GM12878 (cell line): Measurements from ENCODE around the gene FGFBP1. TPM values are rescaled to one million over a fixed set of nuclear protein-coding genes. Genes with fewer than 3 reads are reported as not detected.

Experiments
- ATAC-seq: fragments of 200-7000 bp; cut with Tn5 transposase; 3 replicates; pipeline ENCODE4 v1.9.1; 2020; ENCODE audit warnings: mild to moderate bottlenecking, moderate library complexity
- BruUV-seq: library from RNA; stranded (reverse); fragments of 400-500 nt; replicated peaks from 2 replicates; lab custom pipeline; 2021; lab: Mats Ljungman, UMichigan
- CTCF ChIA-PET: fragments of 300-600 bp; sonication (Branson Sonifier 250); formaldehyde crosslinking; extraction: SDS; loops from one replicate; lab custom pipeline; 2021; ENCODE audit warnings: inconsistent platforms; lab: Yijun Ruan, JAX
- POLR2A ChIA-PET: fragments of 350-600 bp; formaldehyde crosslinking; extraction: SDS; loops from one replicate; lab custom pipeline; 2021; ENCODE audit warnings: inconsistent platforms; lab: Charles Lee
- RAD21 ChIA-PET: fragments of 300-600 bp; sonication (Branson Sonifier 250); formaldehyde crosslinking; loops from one replicate; lab custom pipeline; 2023; ENCODE audit warnings: antibody characterized with exemption; ENCODE audit not compliant: unreplicated experiment; lab: Charles Lee
- SMC1A ChIA-PET: fragments of 300-600 bp; sonication (Branson Sonifier 250); formaldehyde crosslinking; loops from one replicate; lab custom pipeline; 2023; ENCODE audit not compliant: unreplicated experiment, uncharacterized antibody; lab: Charles Lee
- DNase-seq: peaks from one replicate; pipeline ENCODE4 v3.0.0-alpha.2; 2011; ENCODE audit warnings: low read depth, low spot score
- FAIRE-seq: peaks from 3 replicates; lab custom pipeline; 2011; peaks lifted over from hg19 to GRCh38; lab: Jason Lieb, UNC
- H2AFZ ChIP-seq: 2 replicates; pipeline ENCODE4 v1.6.0; 2011; ENCODE audit warnings: low read depth, low read length, control low read depth; ENCODE audit not compliant: control insufficient read depth
- H3K27ac ChIP-seq: 2 replicates; pipeline ENCODE4 v1.5.1; 2011; ENCODE audit warnings: control low read depth; ENCODE audit not compliant: control insufficient read depth, insufficient read depth
- H3K27me3 ChIP-seq, 2 experiments: replicated peaks in 1 of 2; 2 replicates each; pipeline versions ENCODE4 v1.6.0 to v1.6.1; 2011; ENCODE audit warnings: low read length in 1 of 2; ENCODE audit not compliant: control insufficient read depth in 2 of 2, insufficient read depth in 2 of 2
- H3K36me3 ChIP-seq, 2 experiments: 2 replicates each; pipeline ENCODE4 v1.5.1; 2011; ENCODE audit warnings: low read length in 1 of 2; ENCODE audit not compliant: control insufficient read depth in 2 of 2, insufficient read depth in 2 of 2
- H3K4me1 ChIP-seq: 2 replicates; pipeline ENCODE4 v1.6.1; 2011; ENCODE audit warnings: mild to moderate bottlenecking, low read length, moderate library complexity, mixed read lengths; ENCODE audit not compliant: control insufficient read depth, insufficient read depth
- H3K4me2 ChIP-seq: 2 replicates; pipeline ENCODE4 v1.6.0; 2011; ENCODE audit warnings: control low read depth; ENCODE audit not compliant: control insufficient read depth, insufficient read depth
- H3K4me3 ChIP-seq: fragments of 200-600 bp; sonication (generic); 2 replicates; pipeline ENCODE4 v1.5.1; 2016
- H3K79me2 ChIP-seq: 2 replicates; pipeline ENCODE4 v1.6.0; 2011; ENCODE audit warnings: low read length; ENCODE audit not compliant: control insufficient read depth, insufficient read depth
- H3K9ac ChIP-seq: 2 replicates; pipeline ENCODE4 v1.8.0; 2011; ENCODE audit warnings: low read length, control low read depth, mixed read lengths; ENCODE audit not compliant: control insufficient read depth, insufficient read depth
- H3K9me3 ChIP-seq: replicated peaks from 3 replicates; pipeline ENCODE4 v1.5.1; 2011; ENCODE audit warnings: mild to moderate bottlenecking, low read length; ENCODE audit not compliant: control insufficient read depth, insufficient read depth
- H4K20me1 ChIP-seq: 2 replicates; pipeline ENCODE4 v1.6.0; 2011; ENCODE audit not compliant: control insufficient read depth, insufficient read depth
- ATF3 ChIP-seq: IDR thresholded peaks from 2 replicates; pipeline ENCODE4 v1.6.1; 2011; ENCODE audit warnings: low read depth, mild to moderate bottlenecking, low read length, moderate library complexity, borderline replicate concordance; ENCODE audit errors: extremely low read depth
- BHLHE40 ChIP-seq, 2 experiments: fragments of 450-650 bp in 1 of 2; IDR thresholded peaks; 2 replicates each; pipeline ENCODE4 v1.6.1; 2011 to 2017; ENCODE audit warnings: low read depth in 2 of 2, borderline replicate concordance in 1 of 2, improper control_type of control experiment in 1 of 2, low read length in 1 of 2, mild to moderate bottlenecking in 1 of 2
- CBX3 ChIP-seq: fragments of 200-600 bp; sonication (generic); IDR thresholded peaks from 2 replicates; pipeline ENCODE4 v1.6.1; 2016; ENCODE audit warnings: low read depth, borderline replicate concordance
- CHD2 ChIP-seq: IDR thresholded peaks from 2 replicates; pipeline ENCODE4 v1.6.1; 2011; ENCODE audit warnings: low read depth, low read length, improper control_type of control experiment, borderline replicate concordance
- IKZF1 ChIP-seq: fragments of 450-650 bp; conservative IDR thresholded peaks from 2 replicates; pipeline ENCODE4 v1.6.1; 2017; ENCODE audit warnings: antibody characterized with exemption, mild to moderate bottlenecking
- IKZF2 ChIP-seq, 2 experiments: fragments of 450-650 bp; IDR thresholded peaks; 2 replicates each; pipeline ENCODE4 v1.6.1; 2017; ENCODE audit warnings: mild to moderate bottlenecking in 2 of 2, moderate library complexity in 2 of 2
- JUNB ChIP-seq: IDR thresholded peaks from 2 replicates; pipeline ENCODE4 v1.6.1; 2016; ENCODE audit warnings: antibody characterized with exemption, mild to moderate bottlenecking
- PAX8 ChIP-seq: fragments of 450-650 bp; IDR thresholded peaks from 2 replicates; pipeline ENCODE4 v1.6.1; 2017; ENCODE audit warnings: mild to moderate bottlenecking, moderate library complexity
- RAD51 ChIP-seq: fragments of 450-650 bp; IDR thresholded peaks from 2 replicates; pipeline ENCODE4 v1.6.1; 2016; ENCODE audit warnings: moderate library complexity, mild to moderate bottlenecking, inconsistent platforms
- RUNX3 ChIP-seq: IDR thresholded peaks from 2 replicates; pipeline ENCODE4 v1.6.1; 2012; ENCODE audit warnings: low read length, inconsistent platforms
- SMC3 ChIP-seq: IDR thresholded peaks from 2 replicates; pipeline ENCODE4 v1.6.1; 2011; ENCODE audit warnings: low read length, improper control_type of control experiment, borderline replicate concordance
- SREBF2 ChIP-seq: IDR thresholded peaks from 2 replicates; pipeline ENCODE4 v1.6.1; 2012; ENCODE audit warnings: mild to moderate bottlenecking, low read length
- STAT1 ChIP-seq: fragments of 450-650 bp; conservative IDR thresholded peaks from 2 replicates; pipeline ENCODE4 v1.6.1; 2014; ENCODE audit warnings: antibody characterized with exemption, mild to moderate bottlenecking
- TCF12 ChIP-seq: IDR thresholded peaks from 2 replicates; pipeline ENCODE4 v1.6.1; 2011; ENCODE audit warnings: low read depth, mild to moderate bottlenecking, low read length
- USF1 ChIP-seq: IDR thresholded peaks from 2 replicates; pipeline ENCODE4 v1.6.1; 2011; ENCODE audit warnings: borderline replicate concordance, low read depth, mild to moderate bottlenecking, moderate library complexity, mixed read lengths, low read length; ENCODE audit not compliant: insufficient read depth; ENCODE audit errors: extremely low read length
- ZNF217 ChIP-seq: fragments of 450-650 bp; IDR thresholded peaks from 2 replicates; pipeline ENCODE4 v1.6.1; 2017; ENCODE audit warnings: antibody characterized with exemption, mild to moderate bottlenecking
- ZNF274 ChIP-seq: IDR thresholded peaks from one replicate; pipeline ENCODE4 v1.8.0; 2011; ENCODE audit not compliant: insufficient read length, insufficient read depth
- WGBS: methylation state at CpG from one replicate; pipeline ENCODE4 v1.1.6; 2016; ENCODE audit warnings: low lambda C conversion rate; ENCODE audit not compliant: insufficient replicate concordance, insufficient coverage; ENCODE audit errors: missing lambda C conversion rate; 5-methylcytosine and 5-hydroxymethylcytosine counted together
- in situ Hi-C: fragments of 300-500 bp; cut with MboI; formaldehyde crosslinking; loops from 9 replicates; pipeline ENCODE4 v1.14.3; 2018; ENCODE audit warnings: mixed read lengths
- intact Hi-C: fragments of 100-400 bp; cut with micrococcal nuclease; formaldehyde crosslinking; loops from one replicate; pipeline ENCODE4 v1.14.2; 2022; ENCODE audit not compliant: unreplicated experiment
- polyA plus RNA-seq, 11 experiments: library from polyadenylated mRNA; depleted of rRNA in 4 of 11; unstranded in 6 of 11; stranded (reverse) in 5 of 11; fragments of >200 nt; fragmentation: Nextera tagmentation in 4 of 11; fragmentation: Illumina TruSeq in 1 of 11; extraction: Ambion mirVana in 4 of 11; extraction: Trizol in 1 of 11; gene quantifications; 1 replicate in 1 of 11; 2 replicates in 10 of 11; pipeline versions ENCODE4 v1.2.1 to v1.2.3, GENCODE V29; 2011 to 2016; ENCODE audit warnings: inconsistent platforms in 2 of 11, missing spikeins in 2 of 11, low read depth in 1 of 11
- total RNA-seq, 4 experiments: library from RNA; depleted of rRNA in 3 of 4; stranded (reverse); fragments of >200 nt in 3 of 4; fragmentation: Illumina TruSeq in 1 of 4; extraction: Trizol in 1 of 4; gene quantifications; 2 replicates each; pipeline versions ENCODE4 v1.2.1 to v1.2.3, GENCODE V29; 2013 to 2021

FGFBP1 gene
- total and polyA plus RNA-seq, 10 of the 15 experiments (the other 5 are each of a cell fraction or from before 2014, with no cell fraction given), result 0.09 to 0.11 (median 0.09) TPM; not detected in 7

GRCh38 chr4:15894921-15895916 lies 43.3 kb downstream of the FGFBP1 start:
- ChIA-PET CTCF (interaction anchor here (0.7 to 1.4 kb wide), 2 partner anchors 12 to 44 kb away, joined by 3 to 8 read pairs; no protein-coding TSS in a partner anchor), POLR2A (interaction anchor here (0.6 kb wide), 1 partner anchor 156 kb away, joined by 3 read pairs; no protein-coding TSS in a partner anchor), RAD21 (interaction anchor here (0.8 kb wide), 1 partner anchor 13 kb away, joined by 3 read pairs; no protein-coding TSS in a partner anchor), SMC1A (interaction anchor here (0.6 to 4.0 kb wide), 3 partner anchors 9 to 17 kb away, joined by 3 to 26 read pairs (median 5); no protein-coding TSS in a partner anchor)
- ATAC-seq (no peak), FAIRE-seq (no peak), DNase-seq (no peak)
- Histone ChIP-seq H3K36me3 (no peaks in the 10 kb centered on the region), H3K79me2 (no peaks in the 10 kb centered on the region), H3K4me3 (no peak overlapping the region), H3K9ac (no peak overlapping the region), H3K9me3 (peaks cover 2% of the 10 kb centered on the region; the same call in 1 of the 3 replicates), H3K27ac (no peak overlapping the region), H2AFZ (no peak overlapping the region), H3K4me2 (no peak overlapping the region), H4K20me1 (no peaks in the 10 kb centered on the region), H3K27me3 (no peaks in the 10 kb centered on the region), H3K4me1 (peaks cover 10% of the 10 kb centered on the region; the same call in 1 of the 2 replicates)
- no TSS peak for BruUV-seq
- WGBS, result 63% methylated on average over 4 of the region's 4 CpGs
- in situ Hi-C loops, result no loop called here
- intact Hi-C loops, result no loop called here
- TF ChIP-seq ZNF217 (no peak), SMC3 (no peak), RAD51 (no peak), CBX3 (no peak), TCF12 (no peak), CHD2 (no peak), USF1 (no peak), IKZF1 (no peak), STAT1 (no peak), ATF3 (no peak), RUNX3 (no peak), JUNB (no peak), PAX8 (no peak), SREBF2 (no peak), IKZF2 (IDR thresholded peaks at IDR 0.05) (no peak), BHLHE40 (IDR thresholded peaks at IDR 0.05; ENCODE audit: borderline replicate concordance in 1 of 2, low read depth in 2 of 2, low read length in 1 of 2) (no peak), ZNF274 (no peak)
